Upper lobe of left lung (tissue), 4 donors: ENCODE results near the gene BLM.

Experiments
- CTCF ChIP-seq, 6 experiments: fragments of 450-650 bp in 4 of 6; fragments of 200-600 bp in 2 of 6; sonication (generic) in 2 of 6; IDR thresholded peaks; one replicate each; pipeline ENCODE4 v1.5.1; 2016 to 2019; ENCODE audit warnings: antibody characterized with exemption in 6 of 6
- POLR2AphosphoS5 ChIP-seq, 2 donors: sonication (generic); formaldehyde crosslinking; IDR thresholded peaks; one replicate each; pipeline ENCODE4 v1.5.1; 2017; ENCODE audit warnings: antibody characterized with exemption in 2 of 2

- TF ChIP-seq CTCF (IDR thresholded peaks at IDR 0.05) (no peak), POLR2AphosphoS5 (IDR thresholded peaks at IDR 0.05) (no peak)
Observed at GRCh38 chr15:90716317-90716975, 700 bp upstream of the BLM start.
